CD4-positive, alpha-beta T cell treated with Interleukin-21 for 1 hour (primary cell): Measurements from ENCODE around the gene NRM.
A peak's percentile ranks its signal among the peaks of the same experiment; 100 is the strongest.
"Not testable (repeated sequence)": the region's sequence is repeated elsewhere in the genome, so short reads cannot be mapped to it uniquely, and the experiment has no call there.

Source experiments
- DNase-seq: peaks from one replicate; pipeline ENCODE4 v3.0.0-alpha.2; 2020

The NRM gene

DNA sequence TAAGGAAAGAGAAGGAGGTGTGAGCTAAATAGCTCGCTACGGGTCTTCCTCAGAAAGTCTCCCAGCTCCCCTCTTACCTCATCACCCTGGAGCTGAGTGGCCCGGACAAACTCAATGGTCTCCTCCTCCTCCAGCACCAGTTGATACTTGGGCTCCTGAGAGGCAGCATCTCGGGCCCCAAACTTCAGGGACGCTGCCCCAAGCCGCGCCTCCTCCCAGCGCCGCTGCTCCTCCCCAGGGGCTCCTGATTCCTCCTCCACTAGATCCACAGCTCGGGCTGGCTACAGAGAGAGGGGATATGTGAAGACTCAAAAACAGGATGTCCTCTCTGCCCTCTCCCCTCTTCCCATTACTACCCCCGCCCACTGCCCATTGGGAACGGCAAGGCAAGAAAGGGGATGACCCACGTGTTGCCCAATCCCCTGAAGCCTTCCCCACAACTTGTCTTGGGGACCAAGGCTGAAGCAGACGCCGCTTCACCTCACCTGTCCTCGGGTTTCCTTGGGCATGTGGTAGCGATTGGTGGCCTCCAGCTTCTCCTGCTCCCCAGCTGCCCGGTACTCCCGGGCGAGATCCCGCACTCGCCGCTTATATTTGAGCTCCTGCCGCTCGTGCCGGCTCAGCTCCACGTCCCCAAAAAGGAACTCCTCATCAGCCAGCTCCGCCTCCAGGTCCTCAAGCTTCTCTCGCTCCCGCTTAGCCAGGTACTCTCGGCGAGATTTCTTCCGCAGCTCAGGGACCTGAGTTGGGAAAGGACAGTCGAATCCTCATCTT lies 25.6 kb downstream of the NRM start:
- DNase-seq, result no peak

DNA sequence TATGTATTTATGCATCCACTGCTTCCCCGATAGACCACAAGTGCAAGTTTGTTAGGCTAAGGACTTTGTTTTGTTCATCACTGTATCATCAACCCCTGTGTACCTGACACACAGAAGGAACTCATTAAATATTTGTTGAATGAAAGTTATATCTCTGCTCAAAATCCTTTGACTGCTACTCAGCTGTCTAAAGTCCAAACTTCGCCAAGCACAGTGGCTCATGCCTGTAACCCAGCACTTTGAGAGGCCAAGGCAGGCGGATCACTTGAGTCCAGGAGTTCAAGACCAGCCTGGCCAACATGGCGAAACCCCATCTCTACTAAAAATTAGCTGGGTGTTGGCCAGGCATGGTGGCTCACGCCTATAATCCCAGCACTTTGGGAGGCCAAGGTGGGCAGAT lies 32.9 kb downstream of the NRM start:
- DNase-seq, result not testable (repeated sequence)

DNA sequence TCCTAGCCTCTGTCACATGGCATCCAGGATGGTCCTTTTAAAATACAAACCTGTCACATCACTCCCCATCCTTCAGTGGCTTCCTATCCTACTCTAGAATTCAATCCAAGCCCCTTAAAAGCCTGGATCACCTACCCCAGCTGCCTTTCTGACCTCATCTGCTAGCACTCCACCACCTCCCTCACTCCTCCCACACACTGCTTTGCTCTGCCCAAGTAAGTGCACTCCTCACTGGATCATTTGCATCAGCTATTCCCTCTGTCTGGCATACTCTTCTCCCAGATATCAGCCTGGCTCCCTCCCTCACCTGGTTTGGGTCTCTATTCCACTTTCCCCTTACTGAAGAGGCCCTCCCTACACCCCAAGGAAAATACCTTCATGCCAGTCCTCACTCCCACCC lies 33.3 kb downstream of the NRM start:
- no peak for DNase-seq

DNA sequence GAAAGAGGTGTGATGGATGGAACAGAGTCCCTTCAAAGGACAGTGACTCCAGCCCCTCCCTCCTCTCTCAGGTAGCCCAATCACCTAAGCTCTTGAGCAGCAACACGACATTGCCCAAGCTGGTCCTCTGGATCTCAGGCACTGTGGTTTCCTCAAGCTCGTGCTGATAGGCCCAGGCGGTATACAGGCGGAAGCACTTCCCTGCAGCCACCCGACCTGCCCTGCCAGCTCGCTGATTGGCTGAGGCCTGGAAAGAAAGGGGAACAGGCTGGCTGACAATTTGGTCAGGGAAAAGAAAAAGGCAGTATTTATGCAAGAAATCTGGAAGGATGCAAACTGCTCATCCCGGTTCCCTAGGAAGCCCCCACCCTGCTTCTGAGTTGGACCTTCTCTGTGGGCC lies 34.3 kb downstream of the NRM start:
- DNase-seq, result no peak

DNA sequence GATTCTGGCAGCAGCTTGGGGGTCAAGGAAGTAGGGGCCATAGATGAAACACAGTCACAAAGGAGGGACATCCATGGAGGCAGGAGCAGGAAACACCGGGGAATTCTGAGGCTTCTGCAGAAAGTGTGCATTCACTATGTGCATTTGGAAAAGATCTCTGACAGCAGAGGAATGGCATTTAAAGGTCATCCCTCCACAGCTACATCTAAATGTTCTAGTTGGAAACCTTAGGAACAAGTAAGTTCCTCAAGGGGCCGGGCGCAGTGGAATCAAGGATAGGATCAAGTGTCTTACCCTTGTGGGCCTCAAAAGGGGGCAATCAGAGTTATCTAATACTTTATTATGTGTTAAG lies 35.1 kb downstream of the NRM start:
- no peak for DNase-seq

DNA sequence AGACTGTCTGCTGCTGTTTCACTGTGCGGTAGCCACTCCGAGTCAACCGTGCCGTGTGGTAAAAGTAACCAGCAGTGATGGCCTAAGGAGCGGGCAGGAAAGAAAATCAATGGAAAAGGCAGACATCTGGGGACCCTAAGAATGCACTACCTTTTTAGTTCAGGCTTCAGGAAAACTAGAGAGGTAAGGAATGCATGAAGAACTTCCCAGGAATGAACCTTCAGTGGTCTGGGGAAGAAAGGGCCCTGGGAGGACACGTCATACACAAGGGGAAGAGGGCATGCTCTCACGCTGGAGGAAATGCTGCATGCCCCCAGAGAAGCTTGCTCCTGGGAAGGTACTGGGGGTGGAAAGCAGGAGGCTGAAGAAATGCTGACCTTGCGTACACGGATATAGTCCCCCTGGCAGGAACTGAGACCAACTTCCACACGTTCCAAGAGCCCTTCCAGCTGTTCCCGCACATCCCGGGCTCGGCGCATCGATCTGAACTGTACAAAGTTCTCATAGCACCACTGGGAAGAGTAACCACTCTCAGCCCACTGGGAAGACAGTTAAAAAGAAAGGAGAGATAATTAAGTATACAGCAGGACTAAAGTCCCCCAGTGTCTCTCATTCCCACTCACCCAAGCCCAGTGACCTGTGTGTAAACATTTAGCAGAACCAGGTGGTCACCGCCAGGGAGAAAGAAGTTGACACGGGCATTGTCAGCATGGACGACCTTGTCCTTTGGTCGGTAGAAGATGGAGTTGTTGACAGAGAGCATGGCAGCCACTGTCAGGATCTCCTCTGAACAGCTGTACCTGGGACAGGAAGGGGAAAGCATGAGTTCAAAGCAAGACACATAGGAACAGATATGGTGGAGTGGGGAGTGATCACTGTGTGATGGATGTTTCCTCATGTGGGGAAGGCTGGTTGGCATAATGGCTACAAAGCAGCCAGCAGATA lies 35.7 kb downstream of the NRM start:
- no peak for DNase-seq

DNA sequence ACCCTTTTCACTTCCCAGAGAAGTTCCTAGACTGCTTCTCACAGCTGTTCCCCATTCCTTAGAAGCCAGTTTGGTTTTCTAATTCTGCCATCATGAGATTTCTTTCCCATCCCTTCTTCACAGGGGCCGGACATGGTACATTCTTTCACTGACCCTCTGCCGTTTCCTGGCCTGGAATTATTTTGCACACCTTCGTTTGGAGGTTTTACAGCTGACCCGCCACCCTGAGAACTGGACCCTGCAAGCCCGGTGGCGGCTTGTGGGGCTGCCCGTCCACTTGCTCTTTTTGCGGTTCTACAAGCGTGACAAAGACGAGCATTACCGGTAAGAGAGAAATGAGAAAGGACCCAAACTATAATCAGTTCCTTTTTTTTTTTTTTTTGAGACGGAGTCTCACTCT lies 39.6 kb downstream of the NRM start:
- DNase-seq, result no peak

DNA sequence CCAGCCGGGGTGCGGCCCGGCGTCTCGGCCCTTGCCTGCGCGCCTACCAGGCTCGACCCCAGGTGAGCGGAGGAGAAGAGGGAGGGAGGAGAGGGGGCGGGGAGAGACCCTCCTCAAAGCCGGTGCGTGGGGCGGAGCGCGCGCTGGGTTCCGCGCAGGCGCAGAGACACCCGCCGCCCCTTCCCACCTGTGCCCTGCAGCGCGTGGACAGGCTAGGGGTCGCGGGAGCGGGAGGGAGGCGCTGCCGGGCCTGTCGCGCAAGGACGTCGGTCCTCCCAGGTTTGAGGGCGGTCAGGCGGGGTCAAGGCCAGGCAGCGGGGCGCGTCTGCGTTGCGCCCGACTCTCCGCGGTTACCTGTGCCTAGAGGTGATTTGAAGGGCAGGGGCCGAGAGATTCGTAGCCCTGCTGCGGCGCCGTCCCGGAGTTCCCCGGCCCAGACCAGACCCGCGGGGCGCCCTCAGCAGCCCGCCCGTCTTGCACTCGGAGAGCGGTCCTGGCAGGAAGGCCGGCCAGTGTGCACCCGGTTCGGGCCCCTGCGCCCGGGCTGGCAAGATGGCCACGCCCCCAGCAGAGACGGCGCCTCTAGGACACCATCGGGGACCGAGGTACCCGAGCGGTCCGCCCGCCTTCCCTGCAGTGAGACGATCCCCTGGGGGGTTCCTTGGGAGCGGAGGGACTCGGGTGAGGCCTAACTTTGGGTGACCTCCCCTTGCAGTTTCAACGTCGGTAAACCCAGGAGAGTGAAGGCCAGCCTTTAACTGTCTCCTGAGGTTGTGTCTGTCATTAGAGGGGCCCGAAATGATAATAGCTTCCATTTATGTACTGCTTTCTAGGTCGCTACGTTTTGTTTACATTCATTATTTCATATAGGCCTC lies 43.3 kb downstream of the NRM start:
- peak; percentile 75 for DNase-seq

DNA sequence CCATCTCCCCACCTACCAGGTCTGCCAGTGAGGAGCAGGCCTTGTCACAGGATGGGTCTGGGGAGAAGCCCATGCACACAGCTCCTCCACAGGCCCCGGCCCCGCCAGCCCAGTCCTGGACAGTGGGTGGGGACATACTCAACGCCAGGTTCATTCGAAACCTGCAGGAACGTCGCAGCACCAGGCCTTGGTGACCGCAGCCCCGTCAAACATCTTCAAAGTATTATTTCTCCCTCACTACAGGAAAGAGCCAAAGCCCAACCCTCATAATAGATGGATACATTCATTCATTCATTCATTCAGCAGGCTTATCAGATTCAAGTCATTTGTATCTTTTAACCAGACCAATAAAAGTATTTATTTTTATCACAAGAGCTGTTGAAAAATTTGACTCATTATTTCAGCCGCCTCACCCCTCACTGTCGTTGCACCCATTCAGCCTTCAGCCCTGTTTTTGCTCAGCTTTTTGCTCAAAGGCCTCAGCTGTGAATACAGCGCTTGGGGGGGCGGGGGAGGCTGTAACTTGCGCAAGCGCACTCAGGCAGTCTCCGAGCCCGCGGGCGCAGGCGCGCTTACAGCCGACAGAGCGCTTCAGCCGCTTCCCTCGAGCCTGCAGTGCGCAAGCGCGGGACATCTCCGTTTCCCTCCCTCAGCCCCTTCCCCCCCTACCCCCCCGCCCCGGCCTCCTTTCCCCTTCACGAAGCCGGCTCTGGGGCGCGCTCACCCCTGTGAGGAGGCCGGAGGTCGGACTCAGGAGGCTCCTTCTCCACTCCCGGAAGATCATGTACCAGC lies 44.1 kb downstream of the NRM start, which contains the start of gene C6orf136:
Gene C6orf136 (plus strand): TSS at position 684 of the 792 bp plus-strand sequence. CDS start 99 bp downstream, at position 783.
- DNase-seq, result peak; percentile 95

DNA sequence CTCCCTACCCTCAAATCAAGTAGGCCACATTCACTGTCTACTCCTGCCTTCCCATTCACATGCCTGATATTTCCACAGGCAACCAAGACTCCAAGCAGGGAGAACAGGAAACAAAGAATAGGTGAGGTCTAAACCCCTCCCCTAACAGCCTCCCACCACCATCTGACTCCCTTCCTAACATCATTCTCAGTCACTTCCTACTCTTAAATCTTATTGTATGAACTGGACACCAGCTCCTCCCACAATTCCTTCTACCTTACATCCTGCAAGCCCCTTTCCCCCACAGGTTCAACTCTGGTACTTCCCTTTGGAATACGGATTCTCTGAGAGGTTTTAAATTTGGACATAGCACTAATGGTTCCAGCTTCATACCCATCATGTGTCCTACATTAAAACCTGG lies 44.8 kb downstream of the NRM start:
- no peak for DNase-seq

DNA sequence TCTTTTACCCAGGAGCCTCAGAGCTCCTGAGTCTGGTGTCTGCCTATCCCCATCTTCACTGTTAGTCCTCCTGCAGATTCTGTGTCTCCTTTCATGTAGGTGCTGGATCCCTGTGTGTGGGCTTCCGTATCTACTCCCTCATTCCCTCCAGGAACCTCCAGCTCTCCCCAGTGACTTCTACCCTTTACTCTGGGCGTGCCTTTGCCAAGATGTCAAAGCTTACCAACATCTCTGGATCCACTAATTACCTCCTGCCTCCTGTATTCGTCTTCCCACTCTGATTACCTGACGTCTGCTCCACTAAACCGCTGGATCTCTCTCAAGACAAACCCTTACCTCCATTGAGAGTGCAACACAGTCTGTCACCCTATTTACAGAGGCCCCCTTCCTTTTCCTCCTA lies 46.0 kb downstream of the NRM start:
- DNase-seq, result no peak

DNA sequence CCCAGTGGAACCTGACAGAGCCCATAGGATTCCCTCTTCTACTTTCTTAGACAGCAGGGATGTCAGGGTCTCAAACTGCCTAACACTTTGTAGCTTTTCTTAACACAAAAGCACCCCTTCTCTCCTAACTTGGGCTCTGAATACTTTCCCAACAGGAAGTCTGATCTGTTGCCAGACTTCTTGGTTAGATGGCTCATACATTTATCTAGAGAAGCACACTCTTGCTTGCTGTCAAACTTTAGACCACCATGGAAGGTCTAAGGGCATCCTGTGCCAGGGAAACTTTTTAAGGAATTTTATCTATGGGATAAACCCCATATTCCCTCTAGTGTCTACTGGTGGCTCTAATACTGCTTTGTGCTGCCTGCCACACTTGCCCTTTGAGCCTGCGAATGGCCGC lies 47.1 kb downstream of the NRM start:
- no peak for DNase-seq

DNA sequence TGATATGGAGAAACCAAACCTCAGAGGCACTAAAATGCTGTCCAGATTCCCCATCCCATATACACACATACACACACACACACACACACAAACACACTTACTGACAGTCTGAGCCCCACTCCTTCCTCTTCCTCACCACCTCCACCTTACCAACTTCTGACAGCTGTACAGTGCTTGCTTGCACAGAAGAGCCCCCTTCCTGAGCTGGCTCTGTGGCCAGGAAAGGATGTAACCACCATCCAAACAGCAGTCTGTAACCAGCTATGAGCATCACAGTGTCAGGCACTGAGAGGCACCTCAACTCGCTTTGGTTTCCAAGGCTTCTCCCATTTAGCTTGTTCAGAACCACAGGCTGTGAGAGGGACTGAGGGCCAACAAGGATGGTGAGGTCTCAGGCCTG lies 49.7 kb downstream of the NRM start:
- DNase-seq, result no peak

DNA sequence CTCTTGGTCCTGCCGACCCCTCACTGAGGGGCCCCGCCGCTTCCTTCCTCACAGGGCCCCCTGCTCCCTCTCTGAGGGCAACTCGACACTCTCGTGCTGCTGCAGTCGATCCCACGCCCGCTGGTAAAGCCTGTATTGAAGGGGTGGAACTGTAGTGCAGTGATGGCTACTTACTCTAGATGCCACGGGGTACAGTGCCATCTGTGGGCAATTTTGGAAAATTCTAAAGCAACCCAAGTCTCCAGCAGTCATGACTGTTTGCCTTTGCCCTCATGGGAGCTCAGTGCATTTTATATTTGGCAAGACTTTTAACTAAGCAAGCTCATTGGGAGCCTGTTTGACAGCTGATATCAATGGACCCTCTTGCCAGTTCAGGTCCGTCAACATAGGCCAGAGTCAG lies 50.3 kb downstream of the NRM start:
- DNase-seq, result no peak
